ENCODE results near the gene FAM47E.

DNA sequence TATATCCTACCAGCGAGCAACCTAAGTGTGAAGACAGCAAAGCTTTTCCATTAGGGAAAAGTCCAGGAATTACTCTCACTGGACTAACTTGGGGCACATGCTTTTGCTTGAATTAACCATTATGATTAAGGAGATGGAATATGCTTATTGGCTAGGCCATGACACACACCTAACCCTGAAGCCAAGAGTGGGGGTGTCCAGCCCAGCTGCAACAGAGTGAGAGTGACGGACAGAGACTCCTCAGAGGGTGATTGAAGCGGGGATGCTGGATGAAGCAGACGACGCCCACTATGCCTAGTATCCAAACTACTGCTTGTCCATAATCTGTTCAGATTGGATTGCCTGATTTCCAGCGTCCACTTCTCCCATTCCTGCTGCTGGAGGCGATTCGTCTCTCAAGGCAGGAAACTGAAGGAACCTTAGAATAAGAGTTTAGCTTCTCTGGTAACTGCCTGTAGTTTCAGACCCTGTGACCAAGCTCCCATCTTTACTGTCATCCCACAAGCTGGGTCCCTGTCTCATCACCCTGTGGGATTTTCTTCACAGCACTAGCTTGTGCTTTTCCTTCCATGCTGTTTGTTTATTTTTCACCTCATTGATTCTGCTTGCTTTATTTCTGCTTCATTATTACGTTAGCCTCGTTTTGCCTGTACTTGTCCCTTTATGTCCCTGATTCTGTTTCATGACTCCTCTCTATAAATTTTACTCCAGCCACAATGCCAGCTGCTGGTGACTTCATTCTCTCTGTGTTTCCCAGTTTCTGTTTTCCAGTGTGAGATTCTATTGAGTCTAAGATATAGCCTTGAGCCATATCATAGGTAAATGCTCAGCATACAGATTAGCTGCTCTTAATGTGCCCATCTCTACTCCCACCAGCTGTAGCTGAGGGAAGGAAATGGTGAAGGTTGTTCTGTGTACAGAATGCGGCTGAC lies 19.0 kb downstream of the FAM47E start:
- TF ChIP-seq, protein P1, sequence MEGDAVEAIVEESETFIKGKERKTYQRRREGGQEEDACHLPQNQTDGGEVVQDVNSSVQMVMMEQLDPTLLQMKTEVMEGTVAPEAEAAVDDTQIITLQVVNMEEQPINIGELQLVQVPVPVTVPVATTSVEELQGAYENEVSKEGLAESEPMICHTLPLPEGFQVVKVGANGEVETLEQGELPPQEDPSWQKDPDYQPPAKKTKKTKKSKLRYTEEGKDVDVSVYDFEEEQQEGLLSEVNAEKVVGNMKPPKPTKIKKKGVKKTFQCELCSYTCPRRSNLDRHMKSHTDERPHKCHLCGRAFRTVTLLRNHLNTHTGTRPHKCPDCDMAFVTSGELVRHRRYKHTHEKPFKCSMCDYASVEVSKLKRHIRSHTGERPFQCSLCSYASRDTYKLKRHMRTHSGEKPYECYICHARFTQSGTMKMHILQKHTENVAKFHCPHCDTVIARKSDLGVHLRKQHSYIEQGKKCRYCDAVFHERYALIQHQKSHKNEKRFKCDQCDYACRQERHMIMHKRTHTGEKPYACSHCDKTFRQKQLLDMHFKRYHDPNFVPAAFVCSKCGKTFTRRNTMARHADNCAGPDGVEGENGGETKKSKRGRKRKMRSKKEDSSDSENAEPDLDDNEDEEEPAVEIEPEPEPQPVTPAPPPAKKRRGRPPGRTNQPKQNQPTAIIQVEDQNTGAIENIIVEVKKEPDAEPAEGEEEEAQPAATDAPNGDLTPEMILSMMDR (IDR thresholded peaks at IDR 0.05): no peak
- TF ChIP-seq EZH2phosphoT487 (IDR thresholded peaks at IDR 0.05): no peak
